Medulla oblongata (tissue), 1 donor: ENCODE measurements around the gene DDC.
A peak's percentile ranks its signal among the peaks of the same experiment; 100 is the strongest.

Experiments
- DNase-seq: peaks from one replicate; pipeline ENCODE4 v3.0.0-alpha.2; 2015; ENCODE audit errors: extremely low spot score

DDC gene

GRCh38 chr7:50416527-50417182, 148.6 kb downstream of the DDC start:
- DNase-seq: peak; percentile 62

- no peak for DNase-seq
Measured at GRCh38 chr7:50415844-50416364, 149.3 kb downstream of the DDC start.

- no peak for DNase-seq
Measured at GRCh38 chr7:50413561-50413960, 151.6 kb downstream of the DDC start.

- DNase-seq: no peak
Measured at GRCh38 chr7:50412973-50413372, 152.2 kb downstream of the DDC start.

- DNase-seq: no peak
Measured at GRCh38 chr7:50411332-50411731, 153.9 kb downstream of the DDC start.

GRCh38 chr7:50409856-50410745, 155.1 kb downstream of the DDC start:
- DNase-seq: peak; percentile 13
